Right renal cortex interstitium (tissue), 3 donors: ENCODE results near the gene XCL2. TPM values are rescaled to one million over a fixed set of nuclear protein-coding genes. Genes with fewer than 3 reads are reported as not detected.
"Not testable (repeated sequence)": the region's sequence is repeated elsewhere in the genome, so short reads cannot be mapped to it uniquely, and the experiment has no call there.

ENCODE experiments used
- DNase-seq, 3 donors: peaks; one replicate each; pipeline ENCODE4 v3.0.0-alpha.2; 2013; ENCODE audit warnings: low read depth in 3 of 3, low spot score in 2 of 3
- polyA plus RNA-seq, 3 donors: library from polyadenylated mRNA; unstranded; fragments of 120-200 nt; gene quantifications; one replicate each; pipeline ENCODE4 v1.2.1, GENCODE V29; 2013; ENCODE audit not compliant: insufficient read length in 3 of 3

Gene XCL2
- polyA plus RNA-seq, 3 donors: 0.33 TPM; not detected in 2

DNA sequence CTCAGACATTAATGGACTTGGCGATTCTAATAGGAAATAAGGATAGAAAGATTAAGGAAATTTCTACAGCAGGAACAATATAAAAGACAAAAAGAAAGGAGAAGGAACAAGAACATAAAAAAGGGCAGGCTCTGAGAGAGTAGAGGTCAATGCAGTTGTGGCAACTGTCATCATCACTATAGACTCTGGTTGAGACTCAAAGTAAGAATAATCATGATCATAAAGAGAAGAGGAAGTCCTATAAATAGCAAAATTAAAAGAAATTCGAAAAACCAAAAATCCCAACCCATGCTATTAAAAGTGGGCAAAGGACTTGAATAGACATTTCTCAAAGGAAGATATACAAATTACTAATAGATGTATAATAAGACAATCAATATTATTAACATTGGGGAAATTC lies 18.2 kb upstream of the XCL2 start:
- DNase-seq: no peak

GRCh38 chr1:168560370-168560769 lies 16.6 kb upstream of the XCL2 start:
- DNase-seq: no peak

- DNase-seq: no peak
Observed at GRCh38 chr1:168556647-168557046, 12.8 kb upstream of the XCL2 start.

DNA sequence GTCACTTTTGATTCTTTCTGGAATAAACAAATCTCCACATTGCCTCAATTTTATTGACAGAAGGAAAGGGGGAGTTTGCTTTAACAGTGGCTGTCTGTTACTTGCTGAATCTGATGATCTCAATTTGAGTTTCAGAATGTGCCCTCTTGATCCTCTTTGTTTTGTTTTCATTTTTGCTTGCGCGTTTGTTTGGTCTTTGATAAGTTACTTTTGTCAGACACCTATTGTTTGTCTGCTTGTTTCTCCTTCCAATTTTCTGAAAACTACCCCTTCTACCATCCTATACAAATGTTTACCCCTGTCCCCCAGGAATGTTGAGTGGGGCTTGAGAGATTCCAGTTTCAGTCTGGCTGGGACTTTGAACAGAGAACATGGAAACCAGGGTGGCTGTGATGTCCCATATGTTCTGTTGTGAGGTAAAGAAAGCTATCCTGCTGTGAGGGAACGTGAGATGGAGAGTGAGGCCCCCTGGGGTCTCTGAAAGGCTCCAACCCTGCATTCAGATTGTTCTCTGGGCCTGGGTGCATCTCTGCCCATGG lies 11.8 kb upstream of the XCL2 start:
- DNase-seq: no peak

DNA sequence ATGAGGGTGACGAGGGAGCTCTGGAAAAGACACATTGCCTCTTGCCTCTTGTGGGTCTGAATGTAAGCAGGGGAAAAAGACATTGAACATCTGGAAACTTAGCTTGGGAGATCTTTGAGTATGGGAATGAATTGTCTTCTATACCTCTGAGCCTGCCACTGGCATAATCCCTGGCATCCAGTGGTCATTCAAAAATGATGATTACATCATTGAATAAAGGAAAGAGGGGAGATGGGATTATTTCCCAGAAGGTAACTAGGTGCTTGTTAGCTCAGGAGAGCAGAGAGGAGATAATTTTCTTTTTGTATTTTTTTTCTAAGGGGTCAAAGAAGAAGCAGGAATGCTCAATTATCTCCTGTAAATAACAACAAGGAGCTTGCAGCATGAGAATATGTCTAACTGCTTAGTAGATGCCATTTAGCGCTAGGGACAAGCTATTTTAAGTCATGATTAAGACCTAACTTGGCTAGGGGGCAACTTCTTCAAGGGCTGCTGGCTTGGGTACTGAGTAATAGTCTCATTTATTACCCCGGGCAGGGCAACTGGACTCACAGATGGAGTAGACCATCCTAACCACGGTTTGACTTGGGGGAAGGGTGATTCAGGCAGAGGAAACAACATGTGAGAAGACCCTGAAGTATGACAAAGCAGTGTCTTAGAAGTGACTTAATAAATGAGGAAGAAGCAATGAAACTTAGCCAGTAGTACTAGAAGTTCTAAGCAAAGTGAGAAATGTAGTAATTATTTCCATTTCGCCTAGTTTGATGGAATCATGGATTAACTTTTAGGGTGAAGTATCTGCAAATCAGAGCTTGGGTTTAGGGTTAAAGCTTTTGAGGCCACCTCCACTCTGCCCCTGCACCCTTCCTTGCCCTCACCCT lies 11.0 kb upstream of the XCL2 start:
- no peak for DNase-seq

- DNase-seq: no peak
Observed at GRCh38 chr1:168553680-168554553, 10.1 kb upstream of the XCL2 start.

DNA sequence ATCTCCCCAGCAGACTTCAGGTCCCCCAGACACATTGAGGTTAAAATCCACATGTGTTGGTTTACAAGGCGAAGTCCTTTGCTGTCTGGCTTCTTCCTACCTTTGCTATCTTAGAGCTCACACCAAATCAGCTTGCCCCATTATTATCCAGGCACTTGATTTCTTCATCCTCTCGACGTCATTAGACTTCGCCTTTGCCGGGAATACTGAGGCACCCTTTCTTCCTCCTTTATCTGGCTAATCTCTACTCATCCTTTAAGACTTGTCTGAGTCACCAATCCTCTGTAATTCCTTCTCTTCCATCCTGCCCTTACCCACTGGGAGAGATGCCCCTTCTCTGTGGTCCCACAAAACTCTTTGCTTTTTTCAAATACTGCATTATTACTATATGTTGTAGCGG lies 9.2 kb upstream of the XCL2 start:
- DNase-seq: no peak

GRCh38 chr1:168551688-168552087 lies 7.9 kb upstream of the XCL2 start:
- no peak for DNase-seq

DNA sequence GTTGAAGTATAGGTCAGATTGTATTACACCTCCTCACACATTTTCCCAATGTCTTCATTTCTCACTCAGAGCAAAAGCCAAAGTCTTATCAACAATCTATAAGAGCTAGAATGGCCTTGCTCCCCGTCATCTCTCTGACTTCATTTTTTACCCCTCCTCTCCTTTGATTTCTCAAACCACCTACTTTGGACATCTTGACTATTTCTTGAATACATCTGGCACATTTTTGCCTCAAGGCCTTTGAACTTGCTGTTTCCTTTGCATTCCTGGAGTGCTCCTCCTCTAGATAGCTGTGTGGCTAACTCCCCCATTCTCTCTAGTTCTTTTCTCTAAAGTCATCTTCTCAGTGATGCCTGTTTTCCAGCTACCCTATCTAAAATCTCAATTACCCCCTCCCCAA lies 7.2 kb upstream of the XCL2 start:
- DNase-seq: no peak

GRCh38 chr1:168546553-168546895 lies 2.7 kb upstream of the XCL2 start:
- not testable (repeated sequence) for DNase-seq

- not testable (repeated sequence) for DNase-seq
Observed at GRCh38 chr1:168545678-168546552, 2.1 kb upstream of the XCL2 start.

DNA sequence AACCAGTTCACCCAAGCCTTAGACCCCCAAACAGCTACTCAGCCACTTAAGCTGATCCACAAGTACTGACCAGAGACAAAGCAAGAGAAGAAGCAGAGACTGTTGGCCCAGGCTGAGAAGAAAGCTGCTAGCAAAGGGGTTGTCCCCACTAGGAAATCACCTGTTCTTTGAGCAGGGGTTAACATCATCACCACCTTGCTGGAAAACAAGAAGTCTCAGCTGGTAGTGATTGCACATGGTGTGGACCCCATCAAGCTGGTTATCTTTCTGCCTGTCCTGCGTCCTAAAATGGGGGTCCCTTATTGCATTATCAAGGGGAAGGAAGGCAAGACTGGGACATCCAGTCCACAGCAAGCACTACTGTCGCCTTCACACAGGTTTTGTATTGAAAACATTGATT lies 819 bp downstream of the XCL2 start:
- DNase-seq: not testable (repeated sequence)

DNA sequence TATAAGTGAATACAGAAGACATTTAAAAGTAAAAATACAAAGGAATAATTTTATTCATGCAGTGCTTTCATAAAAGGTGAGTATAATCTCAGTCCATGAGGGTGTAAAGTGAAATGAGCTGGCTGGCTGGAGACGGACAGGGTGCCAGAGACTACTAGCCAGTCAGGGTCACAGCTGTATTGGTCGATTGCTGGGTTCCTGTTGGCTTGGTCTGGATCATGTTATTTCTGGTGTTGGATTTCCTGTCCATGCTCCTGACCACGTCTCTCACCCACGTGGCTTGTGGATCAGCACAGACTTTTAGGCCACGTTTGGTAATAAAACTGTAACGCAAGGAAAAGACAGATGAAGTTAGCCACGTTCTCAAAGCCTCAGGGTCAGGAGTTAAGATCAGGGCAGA lies 3.0 kb downstream of the XCL2 start:
- DNase-seq: not testable (repeated sequence)

GRCh38 chr1:168535536-168535935 lies 8.3 kb downstream of the XCL2 start:
- no peak for DNase-seq

DNA sequence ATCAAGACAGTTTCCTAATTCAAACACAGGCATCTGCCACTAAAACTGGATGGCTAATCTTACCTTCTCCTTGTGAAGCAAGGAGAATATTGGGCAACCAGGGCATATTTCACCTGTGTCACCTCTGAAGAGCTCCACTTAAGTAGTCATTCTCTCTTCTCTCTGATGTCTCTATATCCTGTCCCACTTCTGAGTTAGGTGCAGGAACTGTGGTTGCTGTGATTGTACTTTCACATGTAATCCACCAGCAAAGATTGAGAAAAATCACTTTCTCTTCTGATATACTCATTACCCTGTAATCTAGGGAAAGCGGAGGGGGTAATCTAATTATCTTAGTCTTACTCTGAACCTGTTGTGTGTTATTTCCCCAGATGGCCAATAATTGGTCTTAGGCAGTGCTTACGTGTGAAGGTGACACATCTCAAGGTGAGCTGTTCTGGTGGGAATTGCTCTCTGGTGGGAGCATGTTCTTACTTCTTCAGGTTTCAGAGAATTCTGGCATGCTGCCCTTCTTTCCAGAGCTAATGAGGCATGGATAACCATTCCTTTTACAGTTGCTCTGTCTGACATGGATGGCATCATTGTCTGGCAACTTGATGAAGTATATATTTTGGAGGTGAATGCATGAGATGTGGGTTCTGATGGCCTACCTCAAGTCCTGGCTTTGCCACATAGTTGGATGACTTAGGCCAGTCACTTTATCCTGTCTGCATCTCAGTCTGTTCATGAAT lies 12.0 kb downstream of the XCL2 start:
- DNase-seq: no peak

DNA sequence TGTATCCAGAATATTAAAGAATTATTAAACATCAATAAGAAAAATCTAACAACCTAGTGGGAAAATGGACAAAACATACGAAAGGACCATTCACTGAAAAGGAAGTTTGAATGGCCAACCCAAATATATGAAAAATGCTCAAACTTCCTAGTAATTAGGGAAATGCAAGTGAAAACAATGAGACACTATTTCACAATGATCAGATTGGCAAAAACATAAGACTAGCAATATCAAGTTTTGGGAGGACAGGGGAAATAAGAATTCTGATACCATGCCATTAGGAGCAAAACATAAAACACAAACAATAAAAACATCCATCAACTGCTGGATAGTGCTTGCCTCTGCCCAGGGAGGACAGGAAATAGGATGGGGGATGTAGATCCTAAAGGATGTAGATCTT lies 14.3 kb downstream of the XCL2 start:
- no peak for DNase-seq

GRCh38 chr1:168521401-168522000 lies 22.3 kb downstream of the XCL2 start:
- no peak for DNase-seq

DNA sequence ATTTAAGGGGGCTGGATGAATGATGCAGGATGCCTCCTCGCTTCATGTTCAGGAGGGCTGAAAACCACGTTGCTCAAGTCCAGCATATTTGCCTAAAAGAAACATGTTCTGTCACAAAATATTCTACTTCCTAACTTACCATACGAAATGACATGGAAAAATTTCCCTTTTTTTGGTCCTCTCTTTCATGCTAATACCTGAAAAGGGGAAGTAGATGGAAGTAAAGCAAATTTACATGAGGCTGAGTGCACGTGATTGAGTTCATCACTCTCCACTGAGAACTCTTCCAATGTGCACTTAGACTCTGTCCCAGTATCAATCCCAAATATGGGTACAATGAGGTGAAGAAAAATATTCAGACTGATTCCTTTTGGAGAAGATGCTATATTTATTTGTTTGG lies 23.0 kb downstream of the XCL2 start:
- DNase-seq: no peak

- no peak for DNase-seq
Observed at GRCh38 chr1:168520052-168520751, 23.6 kb downstream of the XCL2 start.
